IMR-90 (cell line): ENCODE data around the gene ZNF827. TPM values are rescaled to one million over a fixed set of nuclear protein-coding genes. Genes with fewer than 3 reads are reported as not detected.

Experiments used
- ATAC-seq: fragments of 200-7000 bp; cut with Tn5 transposase; 2 replicates; pipeline ENCODE4 v1.9.1; 2020; ENCODE audit warnings: low read depth, mild to moderate bottlenecking, moderate library complexity
- BruUV-seq: library from RNA; stranded (reverse); fragments of 400-500 nt; replicated peaks from 2 replicates; lab custom pipeline; 2021; lab: Mats Ljungman, UMichigan
- CTCF ChIA-PET: fragments of 300-600 bp; formaldehyde crosslinking; extraction: SDS; loops from one replicate; lab custom pipeline; 2021; ENCODE audit warnings: antibody characterized with exemption; lab: Yijun Ruan, JAX
- POLR2A ChIA-PET: fragments of 300-600 bp; sonication (Branson Sonifier 250); formaldehyde crosslinking; loops from one replicate; lab custom pipeline; 2022; ENCODE audit warnings: antibody characterized with exemption; ENCODE audit not compliant: unreplicated experiment; lab: Charles Lee
- DNase-seq: peaks from one replicate; pipeline ENCODE4 v3.0.0; 2013
- H2AFZ ChIP-seq: replicated peaks from 2 replicates; pipeline ENCODE3; 2013; ENCODE audit warnings: low read length, mild to moderate bottlenecking; ENCODE audit not compliant: poor library complexity
- H2AK5ac ChIP-seq: 2 replicates; pipeline ENCODE4 v1.6.1; 2013; ENCODE audit warnings: low read depth, low read length, inconsistent platforms
- H2AK9ac ChIP-seq: replicated peaks from 2 replicates; pipeline ENCODE3; 2013; ENCODE audit warnings: mild to moderate bottlenecking, low read depth, low read length, moderate library complexity; ENCODE audit not compliant: poor library complexity
- H2BK120ac ChIP-seq: 2 replicates; pipeline ENCODE4 v1.6.1; 2013; ENCODE audit warnings: low read depth, low read length, inconsistent platforms
- H2BK15ac ChIP-seq: 3 replicates; pipeline ENCODE4 v1.6.1; 2013; ENCODE audit warnings: low read depth, low read length, inconsistent platforms
- H2BK20ac ChIP-seq: 2 replicates; pipeline ENCODE4 v1.6.1; 2013; ENCODE audit warnings: low read depth, mild to moderate bottlenecking, inconsistent platforms, low read length, moderate library complexity
- H2BK5ac ChIP-seq: 2 replicates; pipeline ENCODE4 v1.6.1; 2013; ENCODE audit warnings: mild to moderate bottlenecking, low read depth, low read length, inconsistent platforms; ENCODE audit not compliant: poor library complexity, severe bottlenecking
- H3K14ac ChIP-seq: replicated peaks from 2 replicates; pipeline ENCODE4 v1.6.1; 2013; ENCODE audit warnings: low read depth, low read length, inconsistent platforms
- H3K18ac ChIP-seq: 2 replicates; pipeline ENCODE4 v1.6.1; 2013; ENCODE audit warnings: low read depth, low read length, control low read depth
- H3K23ac ChIP-seq: 2 replicates; pipeline ENCODE4 v1.6.1; 2013; ENCODE audit warnings: low read depth, low read length, inconsistent platforms
- H3K27ac ChIP-seq: 2 replicates; pipeline ENCODE4 v1.5.1; 2013; ENCODE audit warnings: mild to moderate bottlenecking, control low read depth, low read length; ENCODE audit not compliant: insufficient read depth
- H3K27me3 ChIP-seq: 2 replicates; pipeline ENCODE4 v1.6.1; 2013; ENCODE audit warnings: low read length; ENCODE audit not compliant: control insufficient read depth, insufficient read depth
- H3K36me3 ChIP-seq: 2 replicates; pipeline ENCODE4 v1.6.1; 2013; ENCODE audit warnings: low read length, mixed read lengths; ENCODE audit not compliant: control insufficient read depth, insufficient read depth
- H3K4ac ChIP-seq: 2 replicates; pipeline ENCODE4 v1.6.1; 2013; ENCODE audit warnings: low read depth, low read length, inconsistent platforms
- H3K4me1 ChIP-seq: 2 replicates; pipeline ENCODE4 v1.6.1; 2013; ENCODE audit warnings: low read length, mixed read lengths; ENCODE audit not compliant: control insufficient read depth, insufficient read depth
- H3K4me2 ChIP-seq: 2 replicates; pipeline ENCODE4 v1.6.1; 2013; ENCODE audit warnings: low read depth, mild to moderate bottlenecking, control low read depth, low read length, moderate library complexity
- H3K4me3 ChIP-seq: 2 replicates; pipeline ENCODE4 v1.5.1; 2013; ENCODE audit warnings: low read depth, mild to moderate bottlenecking, control low read depth, low read length, moderate library complexity; ENCODE audit not compliant: insufficient read depth
- H3K56ac ChIP-seq: 2 replicates; pipeline ENCODE4 v1.6.1; 2013; ENCODE audit warnings: low read length, inconsistent platforms; ENCODE audit not compliant: insufficient read depth; ENCODE audit errors: extremely low read depth
- H3K79me1 ChIP-seq, 2 experiments: 2 replicates each; pipeline ENCODE4 v1.6.1; 2013; ENCODE audit warnings: low read length in 2 of 2, inconsistent platforms in 1 of 2, low read depth in 1 of 2
- H3K9ac ChIP-seq: 2 replicates; pipeline ENCODE4 v1.6.1; 2013; ENCODE audit warnings: low read depth, low read length, control low read depth
- H3K9me1 ChIP-seq: 2 replicates; pipeline ENCODE4 v1.6.1; 2013; ENCODE audit warnings: low read length, inconsistent platforms; ENCODE audit not compliant: insufficient read depth
- H3K9me3 ChIP-seq: 2 replicates; pipeline ENCODE4 v1.6.1; 2013; ENCODE audit warnings: low read length; ENCODE audit not compliant: control insufficient read depth, insufficient read depth
- H4K20me1 ChIP-seq: 2 replicates; pipeline ENCODE4 v1.6.1; 2013; ENCODE audit warnings: low read length, inconsistent platforms; ENCODE audit not compliant: insufficient read depth
- H4K5ac ChIP-seq: 2 replicates; pipeline ENCODE4 v1.6.1; 2013; ENCODE audit warnings: mild to moderate bottlenecking, low read depth, low read length, control low read depth
- H4K8ac ChIP-seq, 2 experiments: 2 replicates each; pipeline ENCODE4 v1.6.1; 2013; ENCODE audit warnings: low read depth in 2 of 2, low read length in 2 of 2, control low read depth in 1 of 2, inconsistent platforms in 1 of 2
- H4K91ac ChIP-seq: 2 replicates; pipeline ENCODE4 v1.6.1; 2013; ENCODE audit warnings: low read depth, low read length, inconsistent platforms; ENCODE audit not compliant: insufficient read depth
- BHLHE40 ChIP-seq: fragments of 150-350 bp; IDR thresholded peaks from 2 replicates; pipeline ENCODE4 v1.6.1; 2016; ENCODE audit warnings: mild to moderate bottlenecking, low read depth, low read length
- ELK1 ChIP-seq: fragments of 150-350 bp; IDR thresholded peaks from 2 replicates; pipeline ENCODE4 v1.6.1; 2016; ENCODE audit warnings: low read depth, mild to moderate bottlenecking, low read length, moderate library complexity, borderline replicate concordance
- FOS ChIP-seq: fragments of 150-350 bp; IDR thresholded peaks from 2 replicates; pipeline ENCODE4 v1.6.1; 2016; ENCODE audit warnings: low read depth, low read length
- MAFK ChIP-seq: IDR thresholded peaks from 2 replicates; pipeline ENCODE4 v1.6.1; 2012; ENCODE audit warnings: low read depth, low read length, improper control_type of control experiment
- MAZ ChIP-seq: IDR thresholded peaks from 2 replicates; pipeline ENCODE4 v1.6.1; 2012; ENCODE audit warnings: low read depth, mild to moderate bottlenecking, low read length, improper control_type of control experiment, moderate library complexity, borderline replicate concordance
- NFE2L2 ChIP-seq: fragments of 150-350 bp; IDR thresholded peaks from 2 replicates; pipeline ENCODE4 v1.6.1; 2016; ENCODE audit warnings: low read depth, mild to moderate bottlenecking, low read length
- POLR2A ChIP-seq: IDR thresholded peaks from 2 replicates; pipeline ENCODE4 v1.6.1; 2012; ENCODE audit warnings: mild to moderate bottlenecking, low read depth, low read length
- SMC3 ChIP-seq: fragments of 150-350 bp; IDR thresholded peaks from 2 replicates; pipeline ENCODE4 v1.6.1; 2016; ENCODE audit warnings: low read depth, mild to moderate bottlenecking, antibody characterized with exemption, low read length, moderate library complexity
- WGBS, 2 experiments: methylation state at CpG; one replicate each; pipeline versions ENCODE4 v1.1.5 to v1.1.7; 2013; ENCODE audit warnings: missing lambda C conversion rate in 2 of 2; ENCODE audit not compliant: insufficient read length in 1 of 2; ENCODE audit errors: extremely low coverage in 2 of 2; 5-methylcytosine and 5-hydroxymethylcytosine counted together
- dilution Hi-C: fragments of 300-500 bp; cut with HindIII; formaldehyde crosslinking; loops from one replicate; pipeline ENCODE4 v1.14.3; 2018; ENCODE audit warnings: low sequenced_read_pairs; ENCODE audit not compliant: unreplicated experiment
- in situ Hi-C: fragments of 300-500 bp; cut with MboI; formaldehyde crosslinking; loops from 3 replicates; pipeline ENCODE4 v1.14.3; 2019; ENCODE audit warnings: low sequenced_read_pairs, inconsistent platforms, mixed read lengths
- intact Hi-C: fragments of 100-400 bp; cut with micrococcal nuclease; formaldehyde crosslinking; loops from 2 replicates; pipeline ENCODE4 v1.10.0; 2022
- polyA plus RNA-seq, 3 experiments: library from polyadenylated mRNA; depleted of rRNA; stranded (reverse); fragments of >200 nt; gene quantifications; 2 replicates each; pipeline ENCODE4 v1.2.3, GENCODE V29; 2012; ENCODE audit warnings: low replicate concordance in 1 of 3
- total RNA-seq: library from RNA; depleted of rRNA; stranded (reverse); fragments of >200 nt; gene quantifications from 2 replicates; pipeline ENCODE4 v1.2.3, GENCODE V29; 2012

ZNF827 gene
- total and polyA plus RNA-seq, 2 of the 4 experiments (the other 2 are of a cell fraction) = 6.6 to 31.7 TPM

- Histone ChIP-seq H3K9me1 (no peaks in the 10 kb centered on the region; the same call in 1 of the 2 replicates), H3K4me1 (peaks cover 5% of the 10 kb centered on the region), H3K36me3 (no peaks in the 10 kb centered on the region), H3K56ac (no peak overlapping the region), H2AK9ac (no peak overlapping the region), H4K20me1 (no peaks in the 10 kb centered on the region), H3K14ac (no peak overlapping the region), H2BK5ac (no peak overlapping the region), H3K27me3 (no peaks in the 10 kb centered on the region), H2AK5ac (no peak overlapping the region), H3K9ac (no peak overlapping the region), H3K18ac (no peak overlapping the region), H2BK120ac (no peak overlapping the region), H3K27ac (no peak overlapping the region), H4K91ac (no peak overlapping the region; the same call in 1 of the 2 replicates), H4K8ac (no peak overlapping the region), H3K9me3 (no peaks in the 10 kb centered on the region), H3K23ac (no peak overlapping the region), H3K4ac (no peak overlapping the region), H3K4me3 (no peak overlapping the region), H2BK15ac (no peak overlapping the region), H3K4me2 (no peak overlapping the region), H4K5ac (no peak overlapping the region), H2AFZ (no peak overlapping the region), H3K79me1 (peaks cover 35 to 74% of the 10 kb centered on the region in 2 experiments), H2BK20ac (no peak overlapping the region)
- DNase-seq (no peak), ATAC-seq (no peak)
- ChIA-PET CTCF (no interaction called here), POLR2A (no interaction called here)
- no TSS peak for BruUV-seq
- dilution Hi-C loops = no loop called here
- TF ChIP-seq SMC3 = no peak
- TF ChIP-seq MAFK = no peak
- TF ChIP-seq FOS = no peak
- no peak for TF ChIP-seq MAZ
- TF ChIP-seq NFE2L2 = no peak
- no peak for TF ChIP-seq POLR2A
- no peak for TF ChIP-seq ELK1
- no peak for TF ChIP-seq BHLHE40
- no CpG with 5 or more reads among the region's 8 CpGs for WGBS, 2 experiments
- intact Hi-C loops = loop anchor here (10.0 kb wide), 1 partner anchor 696 kb away; no protein-coding TSS in a partner anchor
- in situ Hi-C loops = no loop called here
Observed at GRCh38 chr4:145930592-145930991, 8.0 kb downstream of the ZNF827 start.
